GM19328 (cell line): ENCODE results near the gene NAT10.

Source experiments
- ATAC-seq: cut with Tn5 transposase; IDR thresholded peaks from one replicate; pipeline ENCODE4 v1.9.1; 2021; ENCODE audit warnings: mild to moderate bottlenecking, moderate library complexity; ENCODE audit not compliant: unreplicated experiment

The NAT10 gene

GRCh38 chr11:34105957-34106504 is 602 bp downstream of the NAT10 start:
- no peak for ATAC-seq

- no peak for ATAC-seq
These were observed 6.4 kb downstream of the NAT10 start for GRCh38 chr11:34111722-34112270.

- no peak for ATAC-seq
These were observed 8.6 kb downstream of the NAT10 start for GRCh38 chr11:34114014-34114413.

- ATAC-seq = no peak
These were observed 9.0 kb downstream of the NAT10 start for GRCh38 chr11:34114471-34114870.

GRCh38 chr11:34120651-34121050 is 15.2 kb downstream of the NAT10 start:
- ATAC-seq = no peak

GRCh38 chr11:34124885-34125668 is 19.6 kb downstream of the NAT10 start:
- ATAC-seq = no peak

GRCh38 chr11:34126959-34127848 is 21.8 kb downstream of the NAT10 start:
- no peak for ATAC-seq

GRCh38 chr11:34128824-34129223 is 23.4 kb downstream of the NAT10 start:
- ATAC-seq = no peak

GRCh38 chr11:34132261-34132965 is 27.0 kb downstream of the NAT10 start:
- no peak for ATAC-seq

GRCh38 chr11:34134765-34135164 is 29.3 kb downstream of the NAT10 start:
- ATAC-seq = no peak

- no peak for ATAC-seq
These were observed 30.0 kb downstream of the NAT10 start for GRCh38 chr11:34135439-34135838.

- ATAC-seq = no peak
These were observed 31.0 kb downstream of the NAT10 start for GRCh38 chr11:34136420-34136819.

GRCh38 chr11:34139346-34139745 is 33.9 kb downstream of the NAT10 start:
- no peak for ATAC-seq

- no peak for ATAC-seq
These were observed 34.7 kb downstream of the NAT10 start for GRCh38 chr11:34140149-34140548.

- ATAC-seq = no peak
These were observed 37.6 kb downstream of the NAT10 start for GRCh38 chr11:34143048-34143447.

GRCh38 chr11:34145073-34145472 is 39.6 kb downstream of the NAT10 start:
- ATAC-seq = no peak

- ATAC-seq = peak; percentile 51
These were observed 40.5 kb downstream of the NAT10 start for GRCh38 chr11:34145847-34146381.

- no peak for ATAC-seq
These were observed 41.0 kb downstream of the NAT10 start for GRCh38 chr11:34146411-34146810.

- no peak for ATAC-seq
These were observed 41.4 kb downstream of the NAT10 start for GRCh38 chr11:34146866-34147265.

GRCh38 chr11:34147581-34147980 is 42.2 kb downstream of the NAT10 start:
- ATAC-seq = no peak
